Activated T-helper 1 cell treated with anti-CD3 and anti-CD28 coated beads, Interleukin-12 subunit alpha, Interleukin-12 subunit beta, Interleukin-2, Interleukin-4 antibody, amounts not matched to agents 30 ng/mL and 10 ng/mL and 1 ng/mL, durations not matched to agents 14 hours and 24 hours and 36 hours (primary cell): ENCODE results near the gene RASSF8. TPM values are rescaled to one million over a fixed set of nuclear protein-coding genes. Genes with fewer than 3 reads are reported as not detected.

Experiments
- DNase-seq: peaks from one replicate; pipeline ENCODE4 v3.0.0; 2021; ENCODE audit warnings: low spot score
- H3K27ac Mint-ChIP-seq: one replicate; pipeline ENCODE4 v1.8.0; 2021; ENCODE audit warnings: mild to moderate bottlenecking, mixed read lengths
- H3K27me3 Mint-ChIP-seq: one replicate; pipeline ENCODE4 v1.8.0; 2022; ENCODE audit warnings: mild to moderate bottlenecking, moderate library complexity, mixed read lengths; ENCODE audit not compliant: insufficient read depth
- H3K36me3 Mint-ChIP-seq: one replicate; pipeline ENCODE4 v1.8.0; 2021; ENCODE audit warnings: low read depth, mixed read lengths
- H3K4me1 Mint-ChIP-seq: one replicate; pipeline ENCODE4 v1.8.0; 2021; ENCODE audit warnings: low read depth, mixed read lengths
- H3K4me3 Mint-ChIP-seq: one replicate; pipeline ENCODE4 v1.8.0; 2021; ENCODE audit warnings: mild to moderate bottlenecking, moderate library complexity, mixed read lengths
- H3K9me3 Mint-ChIP-seq: one replicate; pipeline ENCODE4 v1.8.0; 2021; ENCODE audit warnings: mixed read lengths
- intact Hi-C: fragments of 100-400 bp; cut with micrococcal nuclease; formaldehyde crosslinking; loops from one replicate; pipeline ENCODE4 v1.15.1; 2024
- total RNA-seq: library from RNA; stranded (reverse); gene quantifications from 2 replicates; pipeline ENCODE4 v1.2.3, GENCODE V29; 2022

Gene RASSF8
- total RNA-seq, 1 donor from 2014 or later: 0.13 TPM

GRCh38 chr12:26124446-26125399 lies 166.2 kb downstream of the RASSF8 start, which contains the start of gene BHLHE41:
Gene BHLHE41, minus strand, starts transcription at chr12:26125037. Its CDS starts 258 bp downstream, at chr12:26124779.
- no peak for DNase-seq
- Mint-ChIP-seq H3K27ac (peak within 1 kb of the TSS; percentile 61), H3K36me3 (peaks cover 1% of the 10 kb centered on the region), H3K4me3 (peak within 1 kb of the TSS; percentile 81), H3K4me1 (peaks cover 36% of the 10 kb centered on the region), H3K27me3 (peaks cover 77% of the 10 kb centered on the region), H3K9me3 (no peaks in the 10 kb centered on the region)
- intact Hi-C loops: loop anchor here (5.0 to 10.0 kb wide), 4 partner anchors 167 to 1850 kb away; partner anchors contain the start of genes BMAL2, PTHLH and RASSF8

DNA sequence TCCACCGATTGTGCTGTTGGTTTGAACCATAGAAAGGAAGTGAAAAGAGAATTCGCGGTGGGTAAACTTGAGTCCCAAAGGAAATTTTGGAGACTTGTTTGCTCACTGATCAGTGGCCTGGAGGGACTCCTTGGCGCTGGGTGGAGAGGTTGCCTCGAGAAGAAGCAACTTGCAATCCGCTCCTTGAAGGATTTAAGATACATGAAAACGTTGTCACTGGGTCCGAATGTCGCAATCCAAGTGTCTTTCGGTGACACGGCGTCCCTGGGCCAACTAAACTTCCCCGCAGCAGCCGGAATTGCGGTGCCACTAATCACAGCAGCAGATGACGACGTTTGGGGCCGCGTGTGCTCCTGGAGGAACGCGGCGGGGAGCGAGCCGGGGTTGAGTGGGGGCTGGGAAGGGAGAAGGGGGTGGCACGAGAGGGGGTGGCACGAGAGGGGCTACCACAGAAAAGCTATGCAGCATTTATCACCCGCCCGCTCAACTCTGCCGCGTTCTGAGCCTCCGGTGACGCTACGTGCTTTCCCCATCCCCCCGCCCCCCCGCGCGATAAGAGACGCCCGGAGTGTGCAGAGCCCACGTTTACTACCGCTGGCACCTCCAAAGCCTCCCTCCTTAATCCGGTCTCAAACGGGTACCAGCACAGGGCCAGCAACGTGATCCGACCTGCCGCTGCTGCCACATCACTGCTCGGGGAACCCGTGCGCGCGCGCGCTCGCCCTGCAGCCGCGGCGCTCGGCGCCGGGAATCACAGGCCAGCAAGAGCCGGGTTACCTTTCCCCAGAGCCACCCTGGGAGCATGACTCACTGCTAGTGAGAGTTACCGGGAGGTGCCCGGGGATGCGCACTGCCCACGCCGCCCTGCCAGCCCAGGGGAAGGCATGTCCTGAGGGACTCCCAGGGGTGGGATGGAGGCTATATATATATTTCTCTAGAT lies 167.2 kb downstream of the RASSF8 start:
- Mint-ChIP-seq H3K9me3 (no peaks in the 10 kb centered on the region), H3K27ac (peak overlapping the region; percentile 61), H3K4me1 (peaks cover 36% of the 10 kb centered on the region), H3K36me3 (peaks cover 1% of the 10 kb centered on the region), H3K4me3 (peak overlapping the region; percentile 81), H3K27me3 (peaks cover 80% of the 10 kb centered on the region)
- intact Hi-C loops: loop anchor here (5.0 to 10.0 kb wide), 3 partner anchors 347 to 1849 kb away; partner anchors contain the start of genes BMAL2 and PTHLH
- no peak for DNase-seq

- Mint-ChIP-seq H3K4me1 (peaks cover 36% of the 10 kb centered on the region), H3K27me3 (peaks cover 71% of the 10 kb centered on the region), H3K4me3 (peak overlapping the region; percentile 81), H3K27ac (no peak overlapping the region), H3K9me3 (no peaks in the 10 kb centered on the region), H3K36me3 (peaks cover 1% of the 10 kb centered on the region)
- intact Hi-C loops: loop anchor here (5.0 to 10.0 kb wide), 3 partner anchors 346 to 1848 kb away; partner anchors contain the start of genes BMAL2 and PTHLH
- DNase-seq: peak; percentile 6
Measured at GRCh38 chr12:26126340-26127284, 168.1 kb downstream of the RASSF8 start.

GRCh38 chr12:26127404-26127803 lies 168.9 kb downstream of the RASSF8 start:
- no peaks in the 10 kb centered on the region for H3K9me3 Mint-ChIP-seq
- intact Hi-C loops: loop anchor here (5.0 to 10.0 kb wide), 3 partner anchors 345 to 1847 kb away; partner anchors contain the start of genes BMAL2 and PTHLH

GRCh38 chr12:26128168-26128567 lies 169.7 kb downstream of the RASSF8 start:
- peaks cover 70% of the 10 kb centered on the region for H3K27me3 Mint-ChIP-seq
- H3K4me3 Mint-ChIP-seq: no peak overlapping the region
- intact Hi-C loops: loop anchor here (5.0 to 10.0 kb wide), 3 partner anchors 344 to 1847 kb away; partner anchors contain the start of genes BMAL2 and PTHLH
- no peaks in the 10 kb centered on the region for H3K9me3 Mint-ChIP-seq
- no peak overlapping the region for H3K27ac Mint-ChIP-seq
- peaks cover 31% of the 10 kb centered on the region for H3K4me1 Mint-ChIP-seq
- no peak for DNase-seq
- H3K36me3 Mint-ChIP-seq: peaks cover 1% of the 10 kb centered on the region

More at GRCh38 chr12:26127404-26127803, 168.9 kb downstream of the RASSF8 start:
- Mint-ChIP-seq H3K27ac (no peak overlapping the region), H3K4me3 (peak overlapping the region; percentile 54), H3K36me3 (peaks cover 1% of the 10 kb centered on the region), H3K27me3 (peaks cover 70% of the 10 kb centered on the region), H3K4me1 (peaks cover 36% of the 10 kb centered on the region)
- no peak for DNase-seq

Other genes starting within 250 kb of the RASSF8 start
- not detected in 2 replicates for gene BHLHE41, start 166.4 kb downstream of the RASSF8 start, total RNA-seq
- not detected in 2 replicates for gene SSPN, start 236.9 kb downstream of the RASSF8 start, total RNA-seq